ENCODE data around the gene STAP2. TPM values are rescaled to one million over a fixed set of nuclear protein-coding genes. Genes with fewer than 3 reads are reported as not detected.

STAP2 gene
- total and polyA plus RNA-seq, 2 donors (not counting 3 experiments of a cell fraction or from before 2014, with no cell fraction given) = 12.2 to 21.7 TPM

GRCh38 chr19:4352701-4353121 is 14.1 kb upstream of the STAP2 start:
- Histone ChIP-seq H4K20me1 (replicated peaks; ENCODE audit: control insufficient read depth, extremely low read depth, insufficient read depth, low read length) (no peaks in the 10 kb centered on the region), H3K27me3 (ENCODE audit: control insufficient read depth in 2 of 2, insufficient read depth in 2 of 2, low read length in 2 of 2) (no peaks in the 10 kb centered on the region), H3K9me3 (replicated peaks; ENCODE audit: control insufficient read depth, insufficient read depth, low read length) (no peaks in the 10 kb centered on the region), H3K36me3 (ENCODE audit: control insufficient read depth in 2 of 2, extremely low read depth in 1 of 2, insufficient read depth in 2 of 2, low read length in 2 of 2) (peaks cover 0 to 2% of the 10 kb centered on the region in 2 experiments), H3K4me2 (ENCODE audit: insufficient read depth, low read length) (no peak overlapping the region), H2AFZ (ENCODE audit: low read depth, low read length) (no peak overlapping the region), H3K79me2 (ENCODE audit: control insufficient read depth, insufficient read depth, low read length) (no peaks in the 10 kb centered on the region), H3K9me1 (replicated peaks; ENCODE audit: control insufficient read depth, extremely low read depth, insufficient read depth, low read length) (no peaks in the 10 kb centered on the region), H3K4me1 (ENCODE audit: control insufficient read depth, extremely low read depth, insufficient read depth, low read length) (no peaks in the 10 kb centered on the region), H3K27ac (ENCODE audit: insufficient read depth, low read depth, low read length) (no peak overlapping the region), H3K9ac (replicated peaks; ENCODE audit: extremely low read depth, insufficient read depth, low read length) (no peak overlapping the region), H3K4me3 (replicated peaks in 1 of 3; ENCODE audit: insufficient read depth in 1 of 3, low read depth in 1 of 3, low read length in 3 of 3) (no peak overlapping the region)
- ChIA-PET CTCF (interaction anchor here (0.6 to 5.0 kb wide), 39 partner anchors 9 to 173 kb away, joined by 3 to 120 read pairs (median 4); partner anchors contain the start of genes CHAF1A, FSD1, MPND and SH3GL1), POLR2A (interaction anchor here (1.0 kb wide), 1 partner anchor 10 kb away, joined by 7 read pairs; the partner anchor contains the start of gene MPND)
- peak; percentile 28 for FAIRE-seq
- no TSS peak for BruUV-seq (replicated peaks)
- TF ChIP-seq, protein P1, sequence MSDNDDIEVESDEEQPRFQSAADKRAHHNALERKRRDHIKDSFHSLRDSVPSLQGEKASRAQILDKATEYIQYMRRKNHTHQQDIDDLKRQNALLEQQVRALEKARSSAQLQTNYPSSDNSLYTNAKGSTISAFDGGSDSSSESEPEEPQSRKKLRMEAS (IDR thresholded peaks at IDR 0.05; ENCODE audit: insufficient read depth, insufficient read length) = no peak
- TF ChIP-seq, protein P2, sequence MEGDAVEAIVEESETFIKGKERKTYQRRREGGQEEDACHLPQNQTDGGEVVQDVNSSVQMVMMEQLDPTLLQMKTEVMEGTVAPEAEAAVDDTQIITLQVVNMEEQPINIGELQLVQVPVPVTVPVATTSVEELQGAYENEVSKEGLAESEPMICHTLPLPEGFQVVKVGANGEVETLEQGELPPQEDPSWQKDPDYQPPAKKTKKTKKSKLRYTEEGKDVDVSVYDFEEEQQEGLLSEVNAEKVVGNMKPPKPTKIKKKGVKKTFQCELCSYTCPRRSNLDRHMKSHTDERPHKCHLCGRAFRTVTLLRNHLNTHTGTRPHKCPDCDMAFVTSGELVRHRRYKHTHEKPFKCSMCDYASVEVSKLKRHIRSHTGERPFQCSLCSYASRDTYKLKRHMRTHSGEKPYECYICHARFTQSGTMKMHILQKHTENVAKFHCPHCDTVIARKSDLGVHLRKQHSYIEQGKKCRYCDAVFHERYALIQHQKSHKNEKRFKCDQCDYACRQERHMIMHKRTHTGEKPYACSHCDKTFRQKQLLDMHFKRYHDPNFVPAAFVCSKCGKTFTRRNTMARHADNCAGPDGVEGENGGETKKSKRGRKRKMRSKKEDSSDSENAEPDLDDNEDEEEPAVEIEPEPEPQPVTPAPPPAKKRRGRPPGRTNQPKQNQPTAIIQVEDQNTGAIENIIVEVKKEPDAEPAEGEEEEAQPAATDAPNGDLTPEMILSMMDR (IDR thresholded peaks at IDR 0.05; ENCODE audit: extremely low read depth in 1 of 2, insufficient read depth in 1 of 2, low read depth in 1 of 2, low read length in 2 of 2) = peak; percentile 76 to 85
- TF ChIP-seq FOS (IDR thresholded peaks at IDR 0.05; ENCODE audit: borderline replicate concordance, insufficient read depth, low read length) (no peak), EZH2 (IDR thresholded peaks at IDR 0.05; ENCODE audit: borderline replicate concordance, low read depth, low read length, severe bottlenecking) (no peak), GATA2 (IDR thresholded peaks at IDR 0.05; ENCODE audit: insufficient read depth, insufficient read length, low read depth, low read length) (no peak), MYC (IDR thresholded peaks at IDR 0.05; ENCODE audit: low read depth, low read length) (no peak), POLR2AphosphoS5 (IDR thresholded peaks at IDR 0.05; ENCODE audit: insufficient read depth, low read depth, low read length) (no peak), JUN (IDR thresholded peaks at IDR 0.05; ENCODE audit: borderline replicate concordance, insufficient read depth, insufficient read length, low read depth) (no peak)
- peak; percentile 66 for DNase-seq (ENCODE audit: low read depth, low spot score)
- intact Hi-C loops (cut with micrococcal nuclease) (loop anchor here (1.0 kb wide), 2 partner anchors 85 to 119 kb away; no protein-coding TSS in a partner anchor), dilution Hi-C loops (cut with MboI; ENCODE audit: extremely low pct_ligation_motif_present, low sequenced_read_pairs) (no loop called here)
